HEK293T (cell line): Measurements from ENCODE around the gene GOLT1B.

ENCODE experiments used
- CTBP1 ChIP-seq: fragments of 450-650 bp; IDR thresholded peaks from 2 replicates; pipeline ENCODE4 v1.6.1; 2016; ENCODE audit warnings: borderline replicate concordance
- FOXM1 ChIP-seq: fragments of 450-650 bp; IDR thresholded peaks from 2 replicates; pipeline ENCODE4 v1.6.1; 2017; ENCODE audit warnings: mild to moderate bottlenecking, borderline replicate concordance
- SP1 ChIP-seq: fragments of 450-650 bp; IDR thresholded peaks from 2 replicates; pipeline ENCODE4 v1.6.1; 2017

- TF ChIP-seq SP1 (no peak), CTBP1 (no peak), FOXM1 (no peak)
Measured at GRCh38 chr12:21526053-21526452, 24.5 kb downstream of the GOLT1B start, which contains the start of gene SPX.
